H1 (cell line): ENCODE measurements around the gene CAPN10. TPM values are rescaled to one million over a fixed set of nuclear protein-coding genes. Genes with fewer than 3 reads are reported as not detected.

Source experiments
- CTCF ChIA-PET: fragments of 300-600 bp; sonication (Branson Sonifier 250); formaldehyde crosslinking; loops from one replicate; lab custom pipeline; 2021; ENCODE audit not compliant: partially characterized antibody; lab: Charles Lee
- POLR2A ChIA-PET: fragments of 300-600 bp; sonication (Branson Sonifier 250); formaldehyde crosslinking; loops from one replicate; lab custom pipeline; 2021; ENCODE audit warnings: inconsistent platforms; ENCODE audit not compliant: partially characterized antibody; lab: Charles Lee
- DNase-seq, 2 experiments: peaks; one replicate each; pipeline versions ENCODE4 v3.0.0 to v3.0.0-alpha.2; 2010 to 2022; ENCODE audit warnings: low spot score in 2 of 2, low read depth in 1 of 2, mixed read lengths in 1 of 2
- FAIRE-seq: peaks from 2 replicates; lab custom pipeline; 2011; peaks lifted over from hg19 to GRCh38; lab: Jason Lieb, UNC
- H2AFZ ChIP-seq: 2 replicates; pipeline ENCODE4 v1.8.1; 2012; ENCODE audit warnings: low read length, inconsistent platforms
- H2AK5ac ChIP-seq: 2 replicates; pipeline ENCODE4 v1.6.1; 2013; ENCODE audit warnings: low read depth, low read length
- H2BK120ac ChIP-seq: replicated peaks from 2 replicates; pipeline ENCODE3; 2013; ENCODE audit warnings: low read depth, low read length, inconsistent platforms
- H2BK12ac ChIP-seq: 2 replicates; pipeline ENCODE4 v1.6.1; 2013; ENCODE audit warnings: low read depth, low read length
- H2BK15ac ChIP-seq: 2 replicates; pipeline ENCODE4 v1.6.1; 2013; ENCODE audit warnings: low read length
- H2BK20ac ChIP-seq: 2 replicates; pipeline ENCODE4 v1.6.1; 2013; ENCODE audit warnings: low read length
- H2BK5ac ChIP-seq: 2 replicates; pipeline ENCODE4 v1.6.1; 2013; ENCODE audit warnings: low read depth, low read length
- H3K14ac ChIP-seq: 2 replicates; pipeline ENCODE4 v1.6.1; 2013; ENCODE audit warnings: inconsistent platforms; ENCODE audit not compliant: insufficient read length
- H3K18ac ChIP-seq: 2 replicates; pipeline ENCODE4 v1.6.1; 2013; ENCODE audit warnings: low read length; ENCODE audit errors: extremely low read depth
- H3K23ac ChIP-seq: 2 replicates; pipeline ENCODE4 v1.6.1; 2013; ENCODE audit warnings: inconsistent platforms; ENCODE audit not compliant: insufficient read length
- H3K23me2 ChIP-seq: 2 replicates; pipeline ENCODE4 v1.6.1; 2013; ENCODE audit warnings: low read depth, low read length
- H3K27ac ChIP-seq: 2 replicates; pipeline ENCODE4 v1.6.1; 2011; ENCODE audit warnings: low read depth, low read length, inconsistent platforms
- H3K27me3 ChIP-seq, 4 experiments: replicated peaks in 1 of 4; 1 replicate in 1 of 4; 2 replicates in 3 of 4; pipeline versions ENCODE4 v1.6.1 to v1.8.1; 2011 to 2013; ENCODE audit warnings: low read length in 3 of 4, mild to moderate bottlenecking in 3 of 4, inconsistent platforms in 2 of 4, mixed read lengths in 2 of 4, moderate library complexity in 1 of 4; ENCODE audit not compliant: control insufficient read depth in 3 of 4, insufficient read depth in 3 of 4; ENCODE audit errors: extremely low read depth in 1 of 4
- H3K36me3 ChIP-seq, 4 experiments: 2 replicates each; pipeline versions ENCODE4 v1.6.1 to v1.8.1; 2011 to 2013; ENCODE audit warnings: mild to moderate bottlenecking in 4 of 4, low read length in 3 of 4, moderate library complexity in 2 of 4, control low read depth in 1 of 4, inconsistent platforms in 1 of 4; ENCODE audit not compliant: insufficient read depth in 4 of 4, control insufficient read depth in 2 of 4
- H3K4ac ChIP-seq: replicated peaks from 2 replicates; pipeline ENCODE3; 2013; ENCODE audit warnings: low read length, low read depth, mixed read lengths, inconsistent platforms; ENCODE audit not compliant: insufficient read length
- H3K4me1 ChIP-seq, 4 experiments: replicated peaks in 1 of 4; 1 replicate in 1 of 4; 2 replicates in 3 of 4; pipeline versions ENCODE4 v1.6.1 to v1.8.1; 2011 to 2013; ENCODE audit warnings: low read length in 3 of 4, inconsistent platforms in 2 of 4, mixed read lengths in 1 of 4; ENCODE audit not compliant: insufficient read depth in 4 of 4, control insufficient read depth in 3 of 4
- H3K4me2 ChIP-seq, 2 experiments: 2 replicates each; pipeline versions ENCODE4 v1.6.1 to v1.8.1; 2011 to 2013; ENCODE audit warnings: low read depth in 2 of 2, low read length in 2 of 2, control low read depth in 1 of 2, inconsistent platforms in 1 of 2, mild to moderate bottlenecking in 1 of 2; ENCODE audit not compliant: insufficient read depth in 1 of 2
- H3K4me3 ChIP-seq, 4 experiments: fragments of 200-600, 300-600 bp in 1 of 4; sonication (generic), shearing (Covaris generic), sonication (Bioruptor Twin) in 1 of 4; 2 replicates each; pipeline versions ENCODE4 v1.5.1 to v1.8.1; 2011 to 2016; ENCODE audit warnings: low read length in 4 of 4, low read depth in 3 of 4, control low read depth in 2 of 4, inconsistent platforms in 2 of 4, mild to moderate bottlenecking in 2 of 4, mixed read lengths in 1 of 4, moderate library complexity in 1 of 4; ENCODE audit not compliant: insufficient read depth in 2 of 4; ENCODE audit errors: extremely low read depth in 1 of 4
- H3K56ac ChIP-seq: replicated peaks from 2 replicates; pipeline ENCODE3; 2013; ENCODE audit warnings: low read depth, mild to moderate bottlenecking, mixed read lengths, low read length, inconsistent platforms; ENCODE audit not compliant: insufficient read length
- H3K79me1 ChIP-seq: 2 replicates; pipeline ENCODE4 v1.6.1; 2013; ENCODE audit warnings: low read depth, low read length, control low read depth
- H3K79me2 ChIP-seq, 2 experiments: 2 replicates each; pipeline versions ENCODE4 v1.6.1 to v1.8.1; 2012 to 2013; ENCODE audit warnings: low read length in 2 of 2, mild to moderate bottlenecking in 2 of 2, inconsistent platforms in 1 of 2; ENCODE audit not compliant: insufficient read depth in 2 of 2, control insufficient read depth in 1 of 2
- H3K9ac ChIP-seq, 4 experiments: replicated peaks in 1 of 4; 1 replicate in 1 of 4; 2 replicates in 3 of 4; pipeline versions ENCODE4 v1.6.1 to v1.8.1; 2011 to 2013; ENCODE audit warnings: low read depth in 3 of 4, low read length in 3 of 4, control low read depth in 2 of 4, mild to moderate bottlenecking in 2 of 4, moderate library complexity in 2 of 4, inconsistent platforms in 1 of 4; ENCODE audit errors: extremely low read depth in 1 of 4
- H3K9me3 ChIP-seq, 2 experiments: 2 replicates each; pipeline versions ENCODE4 v1.6.1 to v1.8.1; 2012 to 2013; ENCODE audit warnings: mild to moderate bottlenecking in 2 of 2, moderate library complexity in 2 of 2, control low read depth in 1 of 2, inconsistent platforms in 1 of 2, low read depth in 1 of 2, low read length in 1 of 2, mixed read lengths in 1 of 2; ENCODE audit not compliant: insufficient read depth in 2 of 2
- H4K20me1 ChIP-seq, 2 experiments: replicated peaks in 1 of 2; 2 replicates each; pipeline versions ENCODE3 to v1.8.1; 2011 to 2013; ENCODE audit warnings: inconsistent platforms in 2 of 2, low read length in 2 of 2, mild to moderate bottlenecking in 1 of 2; ENCODE audit not compliant: insufficient read depth in 2 of 2, control insufficient read depth in 1 of 2
- H4K5ac ChIP-seq: 2 replicates; pipeline ENCODE4 v1.6.1; 2013; ENCODE audit warnings: low read length, low read depth, mixed read lengths, inconsistent platforms; ENCODE audit not compliant: insufficient read length
- H4K8ac ChIP-seq: 2 replicates; pipeline ENCODE4 v1.8.0; 2013; ENCODE audit warnings: mild to moderate bottlenecking, moderate library complexity, low read length, inconsistent platforms; ENCODE audit not compliant: insufficient read depth; ENCODE audit errors: extremely low read depth
- H4K91ac ChIP-seq: replicated peaks from 2 replicates; pipeline ENCODE3; 2013; ENCODE audit warnings: low read length, mixed read lengths, inconsistent platforms; ENCODE audit not compliant: insufficient read length
- ATF2 ChIP-seq: IDR thresholded peaks from 2 replicates; pipeline ENCODE4 v1.6.1; 2012; ENCODE audit warnings: low read length, inconsistent platforms
- BCL11A ChIP-seq, 2 experiments: IDR thresholded peaks; one replicate each; pipeline ENCODE4 v1.6.1; 2011; ENCODE audit warnings: low read depth in 2 of 2, low read length in 2 of 2, mild to moderate bottlenecking in 2 of 2
- BRCA1 ChIP-seq: IDR thresholded peaks from 2 replicates; pipeline ENCODE4 v1.6.1; 2012; ENCODE audit warnings: low read depth, low read length, improper control_type of control experiment
- CBX5 ChIP-seq: fragments of 300-800, 300-1000 bp; sonication (generic); IDR thresholded peaks from 2 replicates; pipeline ENCODE4 v1.7.1; 2016; ENCODE audit warnings: antibody characterized with exemption, low read length, low read depth
- KDM4A ChIP-seq: IDR thresholded peaks from one replicate; pipeline ENCODE4 v1.7.1; 2012; ENCODE audit warnings: low read depth, mild to moderate bottlenecking, moderate library complexity, low read length, inconsistent platforms; ENCODE audit not compliant: severe bottlenecking
- POLR2A ChIP-seq, 2 experiments: IDR thresholded peaks; 1 replicate in 1 of 2; 2 replicates in 1 of 2; pipeline ENCODE4 v1.6.1; 2011; ENCODE audit warnings: low read depth in 2 of 2, low read length in 2 of 2, mild to moderate bottlenecking in 2 of 2; ENCODE audit errors: control extremely low read depth in 1 of 2
- POU5F1 ChIP-seq: IDR thresholded peaks from 2 replicates; pipeline ENCODE4 v1.6.1; 2011; ENCODE audit warnings: low read depth, mild to moderate bottlenecking, low read length, moderate library complexity
- RFX5 ChIP-seq: IDR thresholded peaks from 2 replicates; pipeline ENCODE4 v1.6.1; 2011; ENCODE audit warnings: low read depth, low read length, improper control_type of control experiment, borderline replicate concordance
- SP1 ChIP-seq: IDR thresholded peaks from 2 replicates; pipeline ENCODE4 v1.6.1; 2011; ENCODE audit warnings: low read depth, low read length
- SP2 ChIP-seq: IDR thresholded peaks from 2 replicates; pipeline ENCODE4 v1.6.1; 2012; ENCODE audit warnings: mild to moderate bottlenecking, low read length, inconsistent platforms
- TCF12 ChIP-seq: IDR thresholded peaks from 2 replicates; pipeline ENCODE4 v1.6.1; 2011; ENCODE audit warnings: low read depth, mild to moderate bottlenecking, low read length
- WGBS, 2 experiments: shearing (Covaris generic) in 1 of 2; methylation state at CpG; one replicate each; pipeline versions ENCODE4 v1.1.6 to v1.1.7; 2013 to 2015; ENCODE audit warnings: low lambda C conversion rate in 2 of 2, mixed read lengths in 2 of 2, inconsistent platforms in 1 of 2, low coverage in 1 of 2, missing lambda C conversion rate in 1 of 2; ENCODE audit not compliant: insufficient replicate concordance in 2 of 2, insufficient coverage in 1 of 2, insufficient read length in 1 of 2; ENCODE audit errors: extremely low coverage in 1 of 2, missing lambda C conversion rate in 1 of 2; 5-methylcytosine and 5-hydroxymethylcytosine counted together
- polyA plus RNA-seq, 7 experiments: library from polyadenylated mRNA; depleted of rRNA in 3 of 7; stranded (reverse) in 5 of 7; unstranded in 2 of 7; fragments of >200 nt in 5 of 7; fragments of 200-250 nt in 2 of 7; gene quantifications; 1 replicate in 5 of 7; 2 replicates in 1 of 7; 4 replicates in 1 of 7; pipeline versions ENCODE4 v1.2.1 to v1.2.3, GENCODE V29; 2011 to 2013; ENCODE audit warnings: missing spikeins in 2 of 7, mixed read lengths in 2 of 7
- total RNA-seq: library from RNA; stranded (reverse); fragmentation: NEBNext Ultra II Directional; extraction: Animal tissue kit (Norgen Biotek cat#: 25700); gene quantifications from 2 replicates; pipeline ENCODE4 v1.2.1, GENCODE V29; 2021
- TF ChIP-seq, protein P1 (sequence below): IDR thresholded peaks from 2 replicates; pipeline ENCODE4 v1.6.1; 2012; ENCODE audit warnings: inconsistent platforms

CAPN10 gene
- total and polyA plus RNA-seq, 2 of the 8 experiments (the other 6 are each of a cell fraction or from before 2014, with no cell fraction given): 30.7 to 39.8 TPM

- no peak for DNase-seq
- Histone ChIP-seq H4K5ac (no peak overlapping the region), H3K4me3 (no peak overlapping the region), H2AFZ (no peak overlapping the region), H3K9ac (no peak overlapping the region), H3K4me1 (no peaks in the 10 kb centered on the region; a peak in 1 of 7 replicates), H3K79me1 (no peaks in the 10 kb centered on the region), H3K56ac (no peak overlapping the region), H4K91ac (no peak overlapping the region), H2AK5ac (no peak overlapping the region), H3K27me3 (no peaks in the 10 kb centered on the region), H4K20me1 (no peaks in the 10 kb centered on the region), H3K18ac (no peak overlapping the region), H3K23ac (no peak overlapping the region), H2BK5ac (no peak overlapping the region), H3K79me2 (no peaks in the 10 kb centered on the region), H2BK20ac (no peak overlapping the region), H2BK12ac (no peak overlapping the region), H3K36me3 (no peaks in the 10 kb centered on the region), H3K14ac (no peak overlapping the region), H3K9me3 (peaks cover 32 to 51% of the 10 kb centered on the region in 2 experiments), H2BK120ac (no peak overlapping the region), H2BK15ac (no peak overlapping the region), H3K27ac (no peak overlapping the region), H3K4ac (no peak overlapping the region), H4K8ac (no peak overlapping the region; the same call in 1 of the 2 replicates), H3K4me2 (no peak overlapping the region), H3K23me2 (no peaks in the 10 kb centered on the region)
- ChIA-PET CTCF (interaction anchor here (1.1 kb wide), 1 partner anchor 117 kb away, joined by 3 read pairs; no protein-coding TSS in a partner anchor), POLR2A (no interaction called here)
- FAIRE-seq: no peak
- WGBS, 2 experiments: 92% methylated on average over 20 of the region's 21 CpGs; no CpG with 5 or more reads in 1 of the 2 experiments
- no peak for TF ChIP-seq POU5F1
- TF ChIP-seq ATF2: no peak
- TF ChIP-seq POLR2A (IDR thresholded peaks at IDR 0.05; ENCODE audit: control extremely low read depth in 1 of 2, low read depth in 2 of 2, low read length in 2 of 2): no peak
- TF ChIP-seq BRCA1: no peak
- no peak for TF ChIP-seq RFX5
- TF ChIP-seq KDM4A: no peak
- TF ChIP-seq, protein P1, sequence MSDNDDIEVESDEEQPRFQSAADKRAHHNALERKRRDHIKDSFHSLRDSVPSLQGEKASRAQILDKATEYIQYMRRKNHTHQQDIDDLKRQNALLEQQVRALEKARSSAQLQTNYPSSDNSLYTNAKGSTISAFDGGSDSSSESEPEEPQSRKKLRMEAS: no peak
- TF ChIP-seq BCL11A (IDR thresholded peaks at IDR 0.05; ENCODE audit: low read depth in 2 of 2, low read length in 2 of 2): no peak
- TF ChIP-seq CBX5: no peak
- TF ChIP-seq SP1: no peak
- TF ChIP-seq SP2: no peak
- TF ChIP-seq TCF12: no peak
These were observed 44.4 kb downstream of the CAPN10 start for GRCh38 chr2:240630771-240631547.
